Measurements from ENCODE around the gene NR5A1. TPM values are rescaled to one million over a fixed set of nuclear protein-coding genes. Genes with fewer than 3 reads are reported as not detected.

The NR5A1 gene
- total and polyA plus RNA-seq, 7 donors: 0.03 to 0.60 TPM; not detected in 5

DNA sequence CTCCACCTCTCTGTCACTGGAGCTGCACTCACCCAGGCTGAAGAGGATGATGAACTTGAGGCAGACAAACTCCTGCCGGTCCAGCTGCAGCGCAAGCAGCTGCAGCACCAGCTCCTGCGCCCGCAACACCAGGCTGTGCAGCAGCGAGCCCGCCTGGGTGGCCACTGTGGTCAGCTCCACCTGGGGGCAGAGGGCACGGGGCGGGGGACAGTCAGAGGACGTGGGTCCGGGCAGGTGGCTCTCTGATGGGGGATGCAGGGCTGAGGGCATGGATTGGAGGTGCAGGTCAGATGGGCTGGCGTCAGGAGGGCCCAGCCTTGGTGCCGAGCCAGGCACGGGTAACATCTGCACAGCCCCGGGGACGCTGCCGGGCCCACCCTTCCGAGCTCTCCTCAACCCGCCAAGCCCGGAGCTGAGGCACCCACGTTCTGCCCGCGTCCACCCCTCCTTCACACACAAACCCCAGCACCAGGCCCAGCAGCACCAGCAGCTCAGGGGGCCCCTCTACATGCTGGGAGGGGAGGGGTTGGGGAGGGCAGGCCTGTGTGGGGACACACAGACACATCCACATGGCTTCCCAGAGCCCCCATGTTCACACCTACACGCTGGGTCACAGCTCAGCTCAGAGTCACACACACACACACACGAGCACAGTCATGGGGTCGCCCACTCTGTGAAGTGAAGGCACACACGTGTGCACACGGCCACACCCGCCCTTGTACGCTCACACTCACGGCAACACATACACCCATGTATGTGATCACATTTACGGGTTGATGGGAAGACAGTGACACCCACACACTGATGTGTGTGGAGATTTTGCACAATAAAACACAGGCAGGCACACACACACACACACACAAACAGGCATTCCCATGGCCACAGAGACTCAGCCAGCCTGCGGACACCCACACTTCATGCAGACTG lies 15.9 kb downstream of the NR5A1 start:
- Histone ChIP-seq H3K36me3 (no peaks in the 10 kb centered on the region), H3K4me1 (no peaks in the 10 kb centered on the region), H3K4me3 (no peak overlapping the region), H3K27me3 (peaks cover 8 to 65% (median 30%) of the 10 kb centered on the region in 3 donors), H3K9me3 (no peaks in the 10 kb centered on the region), H3K27ac (no peak overlapping the region)
- intact Hi-C loops (cut with DNase I): no loop called here
- no peak for TF ChIP-seq EP300 (IDR thresholded peaks at IDR 0.05)
- TF ChIP-seq, protein P1, sequence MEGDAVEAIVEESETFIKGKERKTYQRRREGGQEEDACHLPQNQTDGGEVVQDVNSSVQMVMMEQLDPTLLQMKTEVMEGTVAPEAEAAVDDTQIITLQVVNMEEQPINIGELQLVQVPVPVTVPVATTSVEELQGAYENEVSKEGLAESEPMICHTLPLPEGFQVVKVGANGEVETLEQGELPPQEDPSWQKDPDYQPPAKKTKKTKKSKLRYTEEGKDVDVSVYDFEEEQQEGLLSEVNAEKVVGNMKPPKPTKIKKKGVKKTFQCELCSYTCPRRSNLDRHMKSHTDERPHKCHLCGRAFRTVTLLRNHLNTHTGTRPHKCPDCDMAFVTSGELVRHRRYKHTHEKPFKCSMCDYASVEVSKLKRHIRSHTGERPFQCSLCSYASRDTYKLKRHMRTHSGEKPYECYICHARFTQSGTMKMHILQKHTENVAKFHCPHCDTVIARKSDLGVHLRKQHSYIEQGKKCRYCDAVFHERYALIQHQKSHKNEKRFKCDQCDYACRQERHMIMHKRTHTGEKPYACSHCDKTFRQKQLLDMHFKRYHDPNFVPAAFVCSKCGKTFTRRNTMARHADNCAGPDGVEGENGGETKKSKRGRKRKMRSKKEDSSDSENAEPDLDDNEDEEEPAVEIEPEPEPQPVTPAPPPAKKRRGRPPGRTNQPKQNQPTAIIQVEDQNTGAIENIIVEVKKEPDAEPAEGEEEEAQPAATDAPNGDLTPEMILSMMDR (IDR thresholded peaks at IDR 0.05): no peak
- TF ChIP-seq POLR2A (IDR thresholded peaks at IDR 0.05): no peak
- TF ChIP-seq POLR2AphosphoS5 (IDR thresholded peaks at IDR 0.05): no peak
- DNase-seq: no peak
- WGBS, 2 donors: 72 to 88% methylated on average over 32 of the region's 32 CpGs

DNA sequence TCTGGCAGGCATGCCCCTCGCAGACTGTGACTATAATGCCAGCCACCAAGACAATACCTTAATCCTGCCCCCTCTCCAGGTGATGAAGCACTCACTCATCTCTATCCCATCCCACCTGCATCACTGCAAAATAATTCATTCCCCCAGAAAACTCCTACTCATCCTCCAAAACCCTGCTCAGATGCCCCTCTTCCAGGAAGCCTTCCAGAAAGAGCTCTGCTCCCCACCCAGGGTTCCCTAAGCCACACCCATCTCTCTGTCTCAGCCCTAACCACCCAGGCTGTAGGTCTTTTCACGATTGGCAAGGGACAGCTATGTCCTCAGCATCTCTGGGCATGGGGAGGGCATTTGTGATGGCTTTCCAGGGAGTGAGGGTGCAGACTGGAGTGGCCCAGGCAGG lies 17.2 kb downstream of the NR5A1 start:
- 68 to 82% methylated on average over 2 of the region's 2 CpGs for WGBS, 2 donors
- intact Hi-C loops (cut with DNase I): no loop called here
- DNase-seq: no peak
- TF ChIP-seq, protein P1 (IDR thresholded peaks at IDR 0.05): no peak
- no peak for TF ChIP-seq POLR2AphosphoS5 (IDR thresholded peaks at IDR 0.05)
- TF ChIP-seq POLR2A (IDR thresholded peaks at IDR 0.05): no peak
- TF ChIP-seq EP300 (IDR thresholded peaks at IDR 0.05): no peak
- Histone ChIP-seq H3K27me3 (peaks cover 8 to 73% (median 35%) of the 10 kb centered on the region in 3 donors), H3K9me3 (no peaks in the 10 kb centered on the region), H3K36me3 (no peaks in the 10 kb centered on the region), H3K4me3 (no peak overlapping the region), H3K27ac (no peak overlapping the region), H3K4me1 (no peaks in the 10 kb centered on the region)

DNA sequence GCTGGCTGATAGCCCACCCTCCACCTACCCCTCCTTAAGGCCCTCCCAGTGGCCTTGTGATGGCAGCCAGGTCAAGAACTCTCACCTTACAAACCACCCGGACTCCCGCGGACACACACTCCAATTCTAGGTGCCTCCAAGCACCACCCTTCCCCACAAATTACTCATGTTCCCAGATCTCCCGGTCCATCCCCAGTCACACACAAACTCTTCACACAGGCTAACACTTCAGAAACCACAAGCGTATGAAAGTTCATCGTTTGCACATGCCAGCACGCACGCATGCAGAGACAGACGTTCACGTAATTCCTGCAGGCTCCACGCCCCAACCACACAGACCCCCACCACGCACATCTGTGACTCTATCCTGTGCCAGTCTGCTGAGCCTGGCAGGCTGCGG lies 18.0 kb downstream of the NR5A1 start:
- TF ChIP-seq EP300 (IDR thresholded peaks at IDR 0.05): no peak
- no peak for TF ChIP-seq POLR2A (IDR thresholded peaks at IDR 0.05)
- TF ChIP-seq, protein P1 (IDR thresholded peaks at IDR 0.05): no peak
- TF ChIP-seq POLR2AphosphoS5 (IDR thresholded peaks at IDR 0.05): no peak
- Histone ChIP-seq H3K36me3 (no peaks in the 10 kb centered on the region), H3K4me3 (no peak overlapping the region), H3K27ac (no peak overlapping the region), H3K4me1 (no peaks in the 10 kb centered on the region), H3K27me3 (peaks cover 8 to 75% (median 35%) of the 10 kb centered on the region in 3 donors), H3K9me3 (no peaks in the 10 kb centered on the region)
- 57 to 71% methylated on average over 13 of the region's 13 CpGs for WGBS, 2 donors
- no peak for DNase-seq
- intact Hi-C loops (cut with DNase I): no loop called here

DNA sequence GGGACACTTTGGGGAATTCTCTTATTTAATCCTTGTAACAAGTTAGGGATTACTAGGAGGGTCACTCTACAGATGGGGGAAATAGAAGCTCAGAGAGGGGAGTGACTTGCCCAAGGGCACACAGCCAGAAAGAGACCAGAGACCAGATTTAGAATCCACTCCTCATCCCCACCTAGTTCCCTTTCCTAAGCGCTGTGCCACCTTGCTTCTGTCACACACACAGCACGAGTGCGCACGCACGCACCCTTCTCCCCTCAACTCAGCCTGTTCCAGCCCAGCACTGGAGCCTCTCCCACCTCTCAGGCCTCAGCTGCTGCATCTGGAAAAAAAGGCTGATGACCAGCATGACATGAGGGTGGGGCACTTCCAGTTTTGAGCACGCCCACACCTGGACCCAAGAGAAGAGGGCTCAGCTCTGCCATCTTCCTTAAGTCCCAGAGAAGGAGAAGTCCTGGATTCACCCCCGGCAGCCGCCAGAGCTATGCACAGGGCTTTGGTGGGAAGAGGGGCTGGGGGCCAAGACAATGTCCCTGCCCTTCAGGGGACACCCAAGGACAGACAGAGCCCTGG lies 18.5 kb downstream of the NR5A1 start:
- Histone ChIP-seq H3K27ac (no peak overlapping the region), H3K4me1 (no peaks in the 10 kb centered on the region), H3K9me3 (no peaks in the 10 kb centered on the region), H3K27me3 (peaks cover 8 to 72% (median 35%) of the 10 kb centered on the region in 3 donors), H3K4me3 (no peak overlapping the region), H3K36me3 (no peaks in the 10 kb centered on the region)
- intact Hi-C loops (cut with DNase I): no loop called here
- TF ChIP-seq, protein P1 (IDR thresholded peaks at IDR 0.05): no peak
- TF ChIP-seq POLR2AphosphoS5 (IDR thresholded peaks at IDR 0.05): no peak
- TF ChIP-seq POLR2A (IDR thresholded peaks at IDR 0.05): no peak
- no peak for TF ChIP-seq EP300 (IDR thresholded peaks at IDR 0.05)
- no peak for DNase-seq
- 85 to 93% methylated on average over 8 of the region's 8 CpGs for WGBS, 2 donors

Data from sigmoid colon (tissue), 7 donors.